AG04449 (cell line): ENCODE measurements around the gene EML1.

Source experiments
- CTCF ChIA-PET: fragments of 350-600 bp; formaldehyde crosslinking; extraction: SDS; loops from one replicate; lab custom pipeline; 2021; ENCODE audit warnings: antibody characterized with exemption; lab: Yijun Ruan, JAX
- POLR2A ChIA-PET: fragments of 400-600, 350-600 bp; formaldehyde crosslinking; extraction: SDS; loops from one replicate; lab custom pipeline; 2020; ENCODE audit warnings: antibody characterized with exemption, inconsistent platforms; lab: Yijun Ruan, JAX
- DNase-seq: peaks from one replicate; pipeline ENCODE4 v3.0.0-alpha.2; 2010; ENCODE audit warnings: low read depth, low spot score
- H3K4me3 ChIP-seq: 2 replicates; pipeline ENCODE4 v1.5.1; 2011; ENCODE audit warnings: low read depth, mild to moderate bottlenecking, control low read depth, low read length
- CTCF ChIP-seq: IDR thresholded peaks from one replicate; pipeline ENCODE4 v1.5.1; 2011; ENCODE audit warnings: mild to moderate bottlenecking, moderate library complexity, low read length, control low read depth, inconsistent platforms; ENCODE audit not compliant: insufficient read depth; ENCODE audit errors: missing control alignments

The EML1 gene

GRCh38 chr14:99840774-99841305 is 47.6 kb downstream of the EML1 start:
- ChIA-PET CTCF (interaction anchor here (0.7 to 2.2 kb wide), 4 partner anchors 13 to 110 kb away, joined by 3 to 8 read pairs (median 5); no protein-coding TSS in a partner anchor), POLR2A (interaction anchor here (1.5 kb wide), 1 partner anchor 12 kb away, joined by 3 read pairs; no protein-coding TSS in a partner anchor)
- no peak for DNase-seq
- no peak for TF ChIP-seq CTCF
- no peak overlapping the region for H3K4me3 ChIP-seq

- no peak for TF ChIP-seq CTCF
- CTCF ChIA-PET: interaction anchor here (0.7 to 2.2 kb wide), 5 partner anchors 12 to 111 kb away, joined by 3 to 8 read pairs (median 5); no protein-coding TSS in a partner anchor
- DNase-seq: no peak
- POLR2A ChIA-PET: interaction anchor here (1.5 kb wide), 1 partner anchor 11 kb away, joined by 3 read pairs; no protein-coding TSS in a partner anchor
- no peak overlapping the region for H3K4me3 ChIP-seq
Measured at GRCh38 chr14:99841436-99842071, 48.3 kb downstream of the EML1 start.

- POLR2A ChIA-PET: no interaction called here
- CTCF ChIA-PET: interaction anchor here (0.9 to 2.2 kb wide), 4 partner anchors 14 to 111 kb away, joined by 3 to 8 read pairs (median 5); no protein-coding TSS in a partner anchor
- no peak overlapping the region for H3K4me3 ChIP-seq
- TF ChIP-seq CTCF: no peak
- DNase-seq: no peak
Measured at GRCh38 chr14:99842141-99842540, 48.9 kb downstream of the EML1 start.

- CTCF ChIA-PET: interaction anchor here (0.9 to 1.9 kb wide), 7 partner anchors 9 to 117 kb away, joined by 3 to 7 read pairs (median 4); no protein-coding TSS in a partner anchor
- DNase-seq: no peak
Measured at GRCh38 chr14:99846808-99847207, 53.6 kb downstream of the EML1 start.

GRCh38 chr14:99850709-99851108 is 57.5 kb downstream of the EML1 start:
- ChIA-PET POLR2A (no interaction called here), CTCF (interaction anchor here (1.1 kb wide), 1 partner anchor 73 kb away, joined by 3 read pairs; no protein-coding TSS in a partner anchor)

More at GRCh38 chr14:99846808-99847207, 53.6 kb downstream of the EML1 start:
- no peak overlapping the region for H3K4me3 ChIP-seq
- no peak for TF ChIP-seq CTCF
- POLR2A ChIA-PET: no interaction called here

More at GRCh38 chr14:99850709-99851108, 57.5 kb downstream of the EML1 start:
- DNase-seq: no peak
- TF ChIP-seq CTCF: no peak
- no peak overlapping the region for H3K4me3 ChIP-seq
